Islet precursor cell (in vitro differentiated cells): ENCODE measurements around the gene NRXN3.

Source experiments
- DNase-seq: peaks from one replicate; pipeline ENCODE4 v3.0.0-alpha.2; 2018

Gene NRXN3

GRCh38 chr14:78666336-78667056, 496.3 kb downstream of the NRXN3 start:
- DNase-seq, result no peak

- DNase-seq, result no peak
Measured at GRCh38 chr14:78667141-78667540, 497.0 kb downstream of the NRXN3 start.

GRCh38 chr14:78673845-78674244, 503.7 kb downstream of the NRXN3 start:
- DNase-seq, result no peak

GRCh38 chr14:78674820-78675219, 504.6 kb downstream of the NRXN3 start:
- DNase-seq, result no peak

- DNase-seq, result no peak
Measured at GRCh38 chr14:78683206-78683605, 513.0 kb downstream of the NRXN3 start.

DNA sequence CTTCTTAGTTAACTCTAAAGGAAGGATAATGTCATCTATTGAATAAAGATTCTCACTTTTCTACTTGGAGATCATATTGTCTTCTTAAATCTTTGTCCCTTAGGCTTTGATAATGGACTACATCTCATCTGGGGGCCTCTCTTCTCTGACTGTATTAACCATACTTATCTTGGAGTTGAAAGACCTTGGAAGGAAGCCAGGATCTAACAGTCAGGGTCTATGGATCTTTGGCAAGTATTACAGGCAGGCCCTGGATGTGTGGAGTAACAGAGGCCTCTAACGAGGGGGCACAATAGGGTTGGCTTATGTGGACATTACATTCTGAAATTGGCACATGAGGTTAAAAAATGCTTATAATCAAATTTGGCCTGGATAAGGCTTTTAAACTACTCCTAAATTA, 513.8 kb downstream of the NRXN3 start:
- DNase-seq, result no peak

DNA sequence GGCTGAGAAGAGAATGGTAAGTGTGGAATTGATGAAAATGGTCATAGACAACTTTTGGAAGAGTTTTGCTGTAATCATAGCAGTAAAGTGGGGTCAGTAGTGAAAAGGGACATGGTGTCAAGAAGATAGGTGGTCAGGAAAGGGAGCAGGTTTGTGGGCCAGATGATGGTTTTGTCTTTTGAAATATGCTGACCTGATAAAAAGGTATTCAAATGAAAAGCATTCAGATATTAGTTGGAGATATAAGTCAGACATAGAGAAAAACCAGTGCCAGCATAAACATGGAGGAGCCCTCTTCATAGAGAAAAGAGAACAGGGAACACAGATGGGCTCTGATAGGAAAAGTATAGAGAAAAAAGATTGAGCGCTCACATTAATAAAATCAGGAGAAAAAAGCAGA, 518.3 kb downstream of the NRXN3 start:
- no peak for DNase-seq

GRCh38 chr14:78690836-78691235, 520.7 kb downstream of the NRXN3 start:
- no peak for DNase-seq

GRCh38 chr14:78697341-78697740, 527.2 kb downstream of the NRXN3 start:
- DNase-seq, result no peak

DNA sequence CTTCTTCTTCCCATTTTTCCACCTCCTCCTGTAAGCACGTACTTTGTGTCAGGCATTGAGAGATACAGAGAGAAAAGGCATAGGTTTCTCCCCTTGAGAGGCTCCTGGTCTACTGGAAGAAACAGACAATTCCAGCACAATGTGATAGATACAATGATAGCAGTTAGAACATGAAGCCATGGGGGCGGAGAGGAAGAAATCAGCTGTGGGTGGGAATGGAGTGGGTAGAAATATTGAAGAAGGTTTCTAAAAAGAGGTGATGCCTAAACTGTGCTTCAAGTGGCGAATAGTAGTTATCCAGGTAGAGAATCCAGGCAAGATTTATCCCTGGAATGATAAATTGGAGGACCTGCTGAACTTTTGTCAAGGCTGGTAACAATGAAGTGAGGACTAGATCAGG, 528.8 kb downstream of the NRXN3 start:
- no peak for DNase-seq

DNA sequence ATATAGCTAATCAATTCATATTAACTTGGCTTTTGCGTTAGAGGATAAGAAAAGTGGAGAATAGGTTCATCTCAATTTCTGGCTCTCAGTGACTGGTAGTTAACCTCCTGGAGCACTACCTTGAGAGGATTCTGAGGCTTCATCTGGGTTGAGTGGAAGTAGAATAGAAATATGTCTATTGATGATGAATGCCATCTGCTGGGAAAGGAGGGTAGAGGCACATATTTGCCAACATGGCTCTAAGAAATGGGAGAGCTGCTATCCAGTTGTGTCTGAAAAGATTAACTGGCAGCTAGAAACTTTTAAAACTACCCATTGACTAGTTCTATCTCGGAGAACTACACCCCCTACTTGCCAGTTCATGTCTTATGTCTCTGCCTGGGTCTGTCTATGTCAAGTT, 530.1 kb downstream of the NRXN3 start:
- DNase-seq, result no peak

DNA sequence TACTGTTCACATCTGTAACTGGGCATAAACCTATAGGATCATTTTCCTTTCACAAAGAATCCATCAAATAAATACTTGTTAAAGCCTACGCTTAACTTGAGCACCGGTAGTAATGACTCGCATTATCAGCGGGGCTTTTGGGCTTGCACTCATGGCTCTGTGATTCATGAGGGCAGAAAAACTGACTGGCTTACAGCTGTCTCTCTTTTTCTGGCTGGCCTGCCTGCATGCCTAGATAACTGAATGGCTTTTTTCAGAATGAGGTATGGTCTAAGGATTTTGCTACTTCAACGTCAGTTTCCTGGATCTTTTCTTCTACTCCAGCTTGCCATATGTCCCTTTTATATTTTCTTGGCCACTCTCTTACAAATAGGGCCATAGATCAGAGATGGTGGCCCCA, 531.1 kb downstream of the NRXN3 start:
- peak; percentile 64 for DNase-seq

- DNase-seq, result no peak
Measured at GRCh38 chr14:78704965-78705364, 534.8 kb downstream of the NRXN3 start.

GRCh38 chr14:78705989-78706388, 535.8 kb downstream of the NRXN3 start:
- no peak for DNase-seq

DNA sequence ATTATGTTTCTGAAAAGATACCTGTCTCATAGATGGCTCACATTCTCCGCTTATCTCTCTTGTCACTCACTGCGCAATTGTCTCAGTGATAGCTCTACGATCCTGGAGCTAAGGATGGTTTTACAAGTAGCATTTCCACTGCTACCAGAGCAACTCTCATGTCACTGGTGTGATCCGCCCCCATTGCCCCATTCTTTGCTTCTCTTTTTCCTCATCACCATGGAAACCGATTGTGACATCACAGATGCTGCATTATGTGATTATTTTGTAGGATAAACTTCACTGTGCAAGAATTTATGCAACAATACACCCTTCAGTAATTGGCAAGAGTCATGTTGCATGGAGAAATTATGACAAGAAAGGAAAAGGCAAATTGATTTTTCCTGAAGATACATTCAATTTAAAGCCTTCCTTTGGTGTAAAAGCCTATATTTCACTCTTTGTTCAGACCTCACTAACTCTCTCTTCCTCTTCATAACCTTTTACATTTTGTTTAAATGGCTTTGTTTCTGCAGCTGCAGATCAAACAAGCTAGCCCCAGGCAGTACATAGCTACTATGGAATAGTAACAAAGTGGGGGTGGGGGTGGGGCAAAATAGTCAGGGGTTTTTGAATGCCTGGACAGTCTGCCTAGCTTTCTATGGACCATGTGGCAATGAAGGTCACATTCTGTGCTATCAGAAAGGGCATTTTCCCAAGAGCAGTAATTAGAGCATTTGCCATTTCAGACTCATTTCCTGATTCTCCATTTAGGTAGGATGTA, 539.8 kb downstream of the NRXN3 start:
- DNase-seq, result peak; percentile 68

- DNase-seq, result no peak
Measured at GRCh38 chr14:78710963-78711362, 540.8 kb downstream of the NRXN3 start.

GRCh38 chr14:78713716-78714115, 543.5 kb downstream of the NRXN3 start:
- DNase-seq, result no peak

GRCh38 chr14:78714711-78715110, 544.5 kb downstream of the NRXN3 start:
- no peak for DNase-seq

DNA sequence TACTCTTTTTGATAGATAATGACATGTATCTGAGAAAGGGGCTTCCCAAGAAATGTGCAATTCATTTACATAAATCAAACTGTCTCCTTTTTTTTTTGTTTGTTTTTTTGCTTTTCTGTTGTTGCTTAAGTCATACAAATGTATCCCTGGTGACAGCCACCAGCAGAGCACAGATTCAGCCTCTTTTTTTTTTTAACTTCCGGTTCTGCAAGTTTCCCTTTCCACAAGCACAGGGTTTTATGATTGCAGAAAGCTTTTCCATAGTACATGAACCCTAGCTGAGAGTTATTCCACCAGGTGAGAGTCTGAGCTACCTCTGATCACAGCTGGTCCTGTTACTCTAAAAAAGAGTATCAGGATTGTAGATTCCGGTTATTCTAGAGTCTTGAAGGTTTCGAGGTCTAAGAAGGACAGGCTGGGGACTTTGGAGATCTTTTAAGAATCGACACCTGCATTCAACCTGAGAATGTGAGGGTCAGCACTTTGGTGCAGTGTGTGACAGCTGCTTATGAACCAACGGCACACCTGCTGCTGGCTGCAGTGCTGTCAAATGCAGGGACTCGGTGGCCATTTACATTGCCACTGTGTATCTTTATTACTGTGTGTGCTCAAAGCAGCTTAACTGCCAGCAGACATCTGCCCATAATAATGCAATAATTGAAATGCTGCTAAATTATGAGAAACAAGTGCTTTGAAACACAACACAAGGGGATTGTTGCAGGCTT, 551.7 kb downstream of the NRXN3 start:
- DNase-seq, result no peak

GRCh38 chr14:78725086-78725485, 554.9 kb downstream of the NRXN3 start:
- no peak for DNase-seq

GRCh38 chr14:78737116-78737515, 566.9 kb downstream of the NRXN3 start:
- DNase-seq, result no peak

- DNase-seq, result no peak
Measured at GRCh38 chr14:78737601-78738000, 567.4 kb downstream of the NRXN3 start.

DNA sequence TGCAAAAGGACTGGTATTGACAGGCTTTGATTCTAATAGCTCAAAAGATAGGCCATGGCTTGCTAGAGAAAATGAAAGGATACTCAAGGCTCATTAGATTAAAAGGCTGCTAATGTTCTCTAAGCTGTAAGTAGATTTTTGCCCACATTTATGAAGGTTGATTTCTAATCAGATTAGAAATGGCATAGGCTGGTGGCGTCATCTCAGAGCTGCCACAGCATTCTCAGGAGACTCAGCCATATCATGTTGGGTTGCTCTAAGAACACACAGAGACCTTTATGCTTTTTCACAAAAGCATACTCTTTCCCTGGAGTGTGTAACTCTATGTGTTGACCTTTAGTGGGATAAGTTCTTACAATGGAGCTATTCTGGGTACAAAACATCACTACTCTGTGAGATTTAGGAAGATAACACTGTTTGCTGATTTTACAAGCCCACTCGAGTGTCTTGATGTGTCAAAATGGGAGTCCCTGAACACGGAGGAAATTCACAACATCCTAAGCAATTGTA, 576.0 kb downstream of the NRXN3 start:
- DNase-seq, result no peak

- no peak for DNase-seq
Measured at GRCh38 chr14:78747813-78748212, 577.6 kb downstream of the NRXN3 start.
